LNCaP clone FGC (cell line): ENCODE measurements around the gene MALL.

ENCODE experiments used
- DNase-seq: peaks from one replicate; pipeline ENCODE4 v3.0.0-alpha.2; 2011; ENCODE audit warnings: low read depth
- H3K4me3 ChIP-seq: 2 replicates; pipeline ENCODE4 v1.5.1; 2011; ENCODE audit warnings: mild to moderate bottlenecking, low read depth, low read length, control low read depth
- TF ChIP-seq, protein P1 (sequence below): IDR thresholded peaks from 2 replicates; pipeline ENCODE4 v1.5.1; 2012; ENCODE audit warnings: mild to moderate bottlenecking; ENCODE audit not compliant: control insufficient read depth, insufficient read depth; ENCODE audit errors: extremely low read depth

The MALL gene

DNA sequence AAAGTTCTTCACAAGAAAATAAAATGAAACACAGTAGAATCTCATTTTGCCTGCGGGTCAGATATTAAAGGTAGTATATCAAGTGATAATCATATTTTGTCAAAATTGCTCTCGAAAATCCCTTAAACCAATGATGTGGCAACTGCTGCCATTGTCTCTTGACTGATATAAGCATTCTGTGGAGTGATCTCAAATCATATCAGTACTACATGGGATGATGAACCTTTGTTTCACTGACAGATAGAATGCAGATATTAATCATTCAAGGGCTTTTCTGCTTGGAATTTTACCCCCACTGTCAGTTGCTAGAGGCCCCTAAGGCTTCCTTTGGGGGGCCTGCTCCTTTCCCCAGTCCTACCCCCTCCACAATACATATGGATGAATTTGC, 31.3 kb upstream of the MALL start:
- TF ChIP-seq, protein P1, sequence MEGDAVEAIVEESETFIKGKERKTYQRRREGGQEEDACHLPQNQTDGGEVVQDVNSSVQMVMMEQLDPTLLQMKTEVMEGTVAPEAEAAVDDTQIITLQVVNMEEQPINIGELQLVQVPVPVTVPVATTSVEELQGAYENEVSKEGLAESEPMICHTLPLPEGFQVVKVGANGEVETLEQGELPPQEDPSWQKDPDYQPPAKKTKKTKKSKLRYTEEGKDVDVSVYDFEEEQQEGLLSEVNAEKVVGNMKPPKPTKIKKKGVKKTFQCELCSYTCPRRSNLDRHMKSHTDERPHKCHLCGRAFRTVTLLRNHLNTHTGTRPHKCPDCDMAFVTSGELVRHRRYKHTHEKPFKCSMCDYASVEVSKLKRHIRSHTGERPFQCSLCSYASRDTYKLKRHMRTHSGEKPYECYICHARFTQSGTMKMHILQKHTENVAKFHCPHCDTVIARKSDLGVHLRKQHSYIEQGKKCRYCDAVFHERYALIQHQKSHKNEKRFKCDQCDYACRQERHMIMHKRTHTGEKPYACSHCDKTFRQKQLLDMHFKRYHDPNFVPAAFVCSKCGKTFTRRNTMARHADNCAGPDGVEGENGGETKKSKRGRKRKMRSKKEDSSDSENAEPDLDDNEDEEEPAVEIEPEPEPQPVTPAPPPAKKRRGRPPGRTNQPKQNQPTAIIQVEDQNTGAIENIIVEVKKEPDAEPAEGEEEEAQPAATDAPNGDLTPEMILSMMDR, result no peak
- no peak overlapping the region for H3K4me3 ChIP-seq
- DNase-seq, result no peak

DNA sequence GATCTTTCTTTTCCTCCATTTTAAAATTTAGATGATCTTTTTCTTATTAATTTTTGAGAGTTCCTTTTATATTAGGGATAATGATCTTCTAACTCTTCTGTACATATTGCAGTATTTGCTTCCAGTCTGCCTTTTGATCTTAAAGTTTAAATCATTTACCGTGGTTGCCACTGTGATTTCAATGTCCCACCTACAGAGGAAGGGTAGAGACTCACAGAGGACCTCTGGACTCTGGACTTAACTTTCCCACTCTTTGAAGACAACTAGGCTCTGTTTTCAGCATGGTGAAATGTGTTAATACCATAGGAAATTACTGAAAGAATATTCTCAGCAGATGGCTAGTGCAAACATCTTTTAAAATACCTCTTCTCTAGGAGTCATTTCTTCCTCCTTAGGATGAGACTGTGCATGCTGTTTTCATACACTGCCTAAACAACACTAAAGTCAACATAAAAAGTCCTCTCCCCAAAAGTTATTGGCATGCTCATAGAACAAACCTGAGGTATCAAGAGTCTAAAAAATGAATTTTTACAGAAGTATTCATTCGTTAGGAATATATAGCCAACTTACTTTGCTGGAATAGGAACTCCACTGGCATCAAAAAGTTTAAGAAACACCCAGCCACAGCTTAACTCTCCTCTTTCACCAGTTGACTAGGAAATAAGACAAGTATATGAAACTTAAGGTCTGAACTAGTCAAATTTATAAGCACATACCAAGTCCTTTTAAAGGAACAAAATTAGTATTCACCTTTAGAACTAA, 30.7 kb upstream of the MALL start:
- TF ChIP-seq, protein P1, result no peak
- no peak for DNase-seq
- no peak overlapping the region for H3K4me3 ChIP-seq

DNA sequence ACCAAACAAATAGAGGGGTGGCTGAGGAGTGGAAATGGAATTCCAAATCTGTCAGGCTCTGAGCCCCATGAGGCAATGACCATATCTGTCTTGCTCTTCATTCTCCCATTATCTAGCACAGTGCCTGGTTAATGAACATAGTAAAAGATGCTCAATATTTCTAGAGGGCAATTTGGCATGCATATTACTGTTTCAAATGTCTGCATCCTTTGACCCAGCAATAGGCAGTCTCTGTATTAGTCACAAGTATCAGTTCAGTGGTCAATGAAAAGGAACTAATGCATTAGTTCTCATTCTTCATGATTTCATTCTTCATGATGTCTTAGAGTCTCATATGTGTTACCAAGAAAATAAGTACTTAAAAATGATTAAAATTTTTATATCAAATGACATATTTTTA, 28.4 kb upstream of the MALL start:
- DNase-seq, result no peak
- TF ChIP-seq, protein P1, result no peak
- no peak overlapping the region for H3K4me3 ChIP-seq

DNA sequence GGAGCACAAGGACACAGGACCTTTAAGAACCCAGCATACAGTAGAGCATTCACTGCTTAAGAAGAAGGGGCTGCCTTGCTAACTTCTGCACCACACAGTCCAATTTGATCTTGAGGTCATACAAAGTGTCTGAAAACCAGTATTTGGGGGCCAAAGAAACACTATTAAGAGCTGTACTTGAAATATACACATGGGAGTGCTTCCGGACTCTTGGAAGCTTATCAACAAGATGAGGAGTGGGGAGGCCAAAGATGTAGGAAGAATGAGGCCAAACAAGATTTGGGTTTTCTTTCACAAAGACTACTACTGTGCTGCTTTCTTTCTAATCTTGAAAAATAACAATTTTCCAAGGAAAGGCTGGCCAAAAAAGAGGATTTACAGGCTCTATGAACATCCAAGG, 24.8 kb upstream of the MALL start:
- no peak overlapping the region for H3K4me3 ChIP-seq
- TF ChIP-seq, protein P1, result no peak
- DNase-seq, result no peak

DNA sequence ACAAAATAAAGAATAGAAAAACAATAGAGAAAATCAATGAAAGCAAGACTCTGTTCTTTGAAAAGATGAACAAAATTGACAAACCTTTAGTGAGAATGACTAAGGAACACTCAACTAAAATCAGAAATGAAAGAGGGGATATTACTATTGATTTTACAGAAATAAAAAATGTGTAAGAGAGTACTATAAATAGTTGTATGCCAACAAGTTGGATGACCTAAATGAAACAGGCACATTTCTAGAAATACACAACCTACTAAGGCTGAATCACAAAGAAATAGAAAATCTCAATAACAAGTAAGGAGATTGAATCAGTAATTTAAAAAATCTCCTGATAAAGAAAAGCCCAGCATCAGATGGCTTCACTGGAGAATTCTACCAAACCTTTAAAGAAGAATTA, 18.4 kb upstream of the MALL start:
- DNase-seq, result no peak

DNA sequence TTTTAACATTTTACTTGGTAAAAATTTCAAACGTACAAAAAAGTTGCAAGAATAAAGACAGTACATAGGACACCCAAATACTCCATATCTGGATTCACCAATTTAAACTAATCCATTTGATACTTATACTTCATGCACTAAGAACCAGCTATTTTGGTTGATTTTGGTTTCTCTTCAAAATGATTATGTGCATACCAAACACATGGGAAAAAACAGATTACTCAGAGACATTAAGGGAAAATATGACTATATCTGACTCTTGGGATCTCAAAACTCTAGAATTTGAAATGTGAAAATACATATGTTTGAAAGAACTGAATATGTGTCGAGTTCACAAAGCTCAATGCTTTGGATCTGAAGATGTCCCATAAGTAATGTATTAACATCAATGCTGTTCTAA, 15.5 kb upstream of the MALL start:
- DNase-seq, result no peak
- no peak overlapping the region for H3K4me3 ChIP-seq
- TF ChIP-seq, protein P1, result no peak

More for the DNA sequence above, 18.4 kb upstream of the MALL start:
- TF ChIP-seq, protein P1, result no peak
- no peak overlapping the region for H3K4me3 ChIP-seq

DNA sequence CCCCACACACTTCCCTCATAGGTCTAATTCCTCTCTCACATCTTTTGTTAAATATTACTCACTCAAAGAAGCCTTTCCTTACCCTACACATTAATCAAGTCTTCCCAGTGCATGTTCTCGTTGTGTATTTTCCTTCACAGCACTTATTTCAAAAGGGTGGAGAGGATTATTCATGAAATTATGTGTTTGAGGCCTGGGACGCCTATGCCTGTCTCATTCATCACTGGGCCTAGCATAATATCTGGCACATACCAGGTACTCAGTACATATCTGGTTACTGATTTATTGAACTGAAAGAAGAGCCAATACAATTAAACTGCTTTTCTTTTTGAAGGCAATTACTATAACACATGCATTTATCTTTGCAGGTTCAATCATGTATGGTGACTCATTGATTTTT, 15.1 kb upstream of the MALL start:
- TF ChIP-seq, protein P1, result no peak
- no peak overlapping the region for H3K4me3 ChIP-seq
- DNase-seq, result no peak
